ENCODE measurements around the gene SGSH.

Gene SGSH

GRCh38 chr17:80169107-80169506, 51.0 kb downstream of the SGSH start:
- no peaks in the 10 kb centered on the region for H4K20me1 ChIP-seq (ENCODE audit: low read depth, low read length)
- no peak for TF ChIP-seq EZH2phosphoT487 (conservative IDR thresholded peaks at IDR 0.05; ENCODE audit: low read length)
- no peak for TF ChIP-seq CTCF (IDR thresholded peaks at IDR 0.05; ENCODE audit: insufficient read depth, low read length, poor library complexity, severe bottlenecking)
- no peak overlapping the region for H3K4me2 ChIP-seq (ENCODE audit: low read depth, low read length, poor library complexity, severe bottlenecking)
- H3K9me3 ChIP-seq (ENCODE audit: insufficient read depth, low read length): no peaks in the 10 kb centered on the region
- H3K4me3 ChIP-seq (ENCODE audit: insufficient read depth, low read length, poor library complexity, severe bottlenecking): no peak overlapping the region
- no peaks in the 10 kb centered on the region for H3F3A ChIP-seq (ENCODE audit: insufficient read depth)
- no peaks in the 10 kb centered on the region for H3K79me2 ChIP-seq (ENCODE audit: insufficient read depth, low read length)
- no peaks in the 10 kb centered on the region for H3K27me3 ChIP-seq (ENCODE audit: low read length)
- H2AFZ ChIP-seq (ENCODE audit: low read depth, low read length, severe bottlenecking): no peak overlapping the region
- no peak overlapping the region for H3K9ac ChIP-seq (ENCODE audit: low read length)
- H3K9me2 ChIP-seq (replicated peaks; ENCODE audit: insufficient read depth, low read length): no peaks in the 10 kb centered on the region
- H3K27ac ChIP-seq (ENCODE audit: low read depth, low read length): no peak overlapping the region
- H3K36me3 ChIP-seq (ENCODE audit: low read length): no peaks in the 10 kb centered on the region

GRCh38 chr17:80168371-80168770, 51.8 kb downstream of the SGSH start:
- Histone ChIP-seq H4K20me1 (ENCODE audit: low read depth, low read length) (no peaks in the 10 kb centered on the region), H3K27ac (ENCODE audit: low read depth, low read length) (no peak overlapping the region), H3K36me3 (ENCODE audit: low read length) (no peaks in the 10 kb centered on the region), H3K9me2 (replicated peaks; ENCODE audit: insufficient read depth, low read length) (no peaks in the 10 kb centered on the region), H3F3A (ENCODE audit: insufficient read depth) (no peaks in the 10 kb centered on the region), H3K27me3 (ENCODE audit: low read length) (no peaks in the 10 kb centered on the region), H3K79me2 (ENCODE audit: insufficient read depth, low read length) (no peaks in the 10 kb centered on the region), H3K4me2 (ENCODE audit: low read depth, low read length, poor library complexity, severe bottlenecking) (no peak overlapping the region), H2AFZ (ENCODE audit: low read depth, low read length, severe bottlenecking) (no peak overlapping the region), H3K4me3 (ENCODE audit: insufficient read depth, low read length, poor library complexity, severe bottlenecking) (no peak overlapping the region), H3K9ac (ENCODE audit: low read length) (no peak overlapping the region), H3K9me3 (ENCODE audit: insufficient read depth, low read length) (no peaks in the 10 kb centered on the region)
- TF ChIP-seq CTCF (IDR thresholded peaks at IDR 0.05; ENCODE audit: insufficient read depth, low read length, poor library complexity, severe bottlenecking): no peak

GRCh38 chr17:80166446-80166845, 53.7 kb downstream of the SGSH start:
- H3K9ac ChIP-seq (ENCODE audit: low read length): no peak overlapping the region
- H2AFZ ChIP-seq (ENCODE audit: low read depth, low read length, severe bottlenecking): no peak overlapping the region
- H3K79me2 ChIP-seq (ENCODE audit: insufficient read depth, low read length): no peaks in the 10 kb centered on the region
- TF ChIP-seq CTCF (IDR thresholded peaks at IDR 0.05; ENCODE audit: insufficient read depth, low read length, poor library complexity, severe bottlenecking) (no peak), EZH2phosphoT487 (conservative IDR thresholded peaks at IDR 0.05; ENCODE audit: low read length) (no peak)
- no peak overlapping the region for H3K4me3 ChIP-seq (ENCODE audit: insufficient read depth, low read length, poor library complexity, severe bottlenecking)
- no peaks in the 10 kb centered on the region for H3K36me3 ChIP-seq (ENCODE audit: low read length)
- H4K20me1 ChIP-seq (ENCODE audit: low read depth, low read length): no peaks in the 10 kb centered on the region
- no peaks in the 10 kb centered on the region for H3K9me2 ChIP-seq (replicated peaks; ENCODE audit: insufficient read depth, low read length)
- H3K4me2 ChIP-seq (ENCODE audit: low read depth, low read length, poor library complexity, severe bottlenecking): no peak overlapping the region
- H3K27ac ChIP-seq (ENCODE audit: low read depth, low read length): no peak overlapping the region
- no peaks in the 10 kb centered on the region for H3K9me3 ChIP-seq (ENCODE audit: insufficient read depth, low read length)
- no peaks in the 10 kb centered on the region for H3F3A ChIP-seq (ENCODE audit: insufficient read depth)
- H3K27me3 ChIP-seq (ENCODE audit: low read length): no peaks in the 10 kb centered on the region

GRCh38 chr17:80164185-80164584, 55.9 kb downstream of the SGSH start:
- TF ChIP-seq EZH2phosphoT487 (conservative IDR thresholded peaks at IDR 0.05; ENCODE audit: low read length) (no peak), CTCF (IDR thresholded peaks at IDR 0.05; ENCODE audit: insufficient read depth, low read length, poor library complexity, severe bottlenecking) (no peak)
- no peaks in the 10 kb centered on the region for H3K9me3 ChIP-seq (ENCODE audit: insufficient read depth, low read length)
- no peaks in the 10 kb centered on the region for H3K27me3 ChIP-seq (ENCODE audit: low read length)
- H3K4me2 ChIP-seq (ENCODE audit: low read depth, low read length, poor library complexity, severe bottlenecking): no peak overlapping the region
- no peaks in the 10 kb centered on the region for H3F3A ChIP-seq (ENCODE audit: insufficient read depth)
- H3K36me3 ChIP-seq (ENCODE audit: low read length): no peaks in the 10 kb centered on the region
- H3K9me2 ChIP-seq (replicated peaks; ENCODE audit: insufficient read depth, low read length): no peaks in the 10 kb centered on the region
- H3K4me3 ChIP-seq (ENCODE audit: insufficient read depth, low read length, poor library complexity, severe bottlenecking): no peak overlapping the region
- no peak overlapping the region for H3K27ac ChIP-seq (ENCODE audit: low read depth, low read length)
- no peaks in the 10 kb centered on the region for H3K79me2 ChIP-seq (ENCODE audit: insufficient read depth, low read length)
- H2AFZ ChIP-seq (ENCODE audit: low read depth, low read length, severe bottlenecking): no peak overlapping the region
- H3K9ac ChIP-seq (ENCODE audit: low read length): no peak overlapping the region
- H4K20me1 ChIP-seq (ENCODE audit: low read depth, low read length): no peaks in the 10 kb centered on the region
